Esophagus muscularis mucosa (tissue), 4 donors: ENCODE results near the gene SUN3. TPM values are rescaled to one million over a fixed set of nuclear protein-coding genes. Genes with fewer than 3 reads are reported as not detected.

Experiments
- DNase-seq: peaks from one replicate; pipeline ENCODE4 v3.0.0-alpha.2; 2017; ENCODE audit errors: extremely low spot score
- H3K27ac ChIP-seq, 4 donors: fragments of 200-600 bp; sonication (generic); replicated peaks in 1 of 4; 1 replicate in 3 of 4; 2 replicates in 1 of 4; pipeline ENCODE4 v1.5.1; 2016 to 2019; ENCODE audit warnings: mild to moderate bottlenecking in 1 of 4
- H3K27me3 ChIP-seq, 4 donors: fragments of 200-600 bp; sonication (generic); one replicate each; pipeline versions ENCODE4 v1.5.1 to v1.6.0; 2016 to 2019
- H3K36me3 ChIP-seq, 4 donors: fragments of 200-600 bp; sonication (generic); one replicate each; pipeline ENCODE4 v1.5.1; 2016 to 2019
- H3K4me1 ChIP-seq, 4 donors: fragments of 200-600 bp; sonication (generic); one replicate each; pipeline ENCODE4 v1.5.1; 2016 to 2019
- H3K4me3 ChIP-seq, 4 donors: fragments of 200-600 bp; sonication (generic); 1 replicate in 2 of 4; 2 replicates in 2 of 4; pipeline ENCODE4 v1.5.1; 2016 to 2019; ENCODE audit warnings: mild to moderate bottlenecking in 4 of 4, moderate library complexity in 1 of 4
- H3K9me3 ChIP-seq, 4 donors: fragments of 200-600 bp; sonication (generic); 1 replicate in 3 of 4; 2 replicates in 1 of 4; pipeline ENCODE4 v1.5.1; 2016 to 2019
- CTCF ChIP-seq, 3 experiments: fragments of 200-600 bp in 2 of 3; fragments of 450-650 bp in 1 of 3; sonication (generic) in 2 of 3; IDR thresholded peaks; one replicate each; pipeline ENCODE4 v1.5.1; 2017 to 2019; ENCODE audit warnings: antibody characterized with exemption in 3 of 3, mild to moderate bottlenecking in 2 of 3, moderate library complexity in 1 of 3
- EP300 ChIP-seq: sonication (generic); formaldehyde crosslinking; IDR thresholded peaks from one replicate; pipeline ENCODE4 v1.6.1; 2017; ENCODE audit warnings: antibody characterized with exemption
- POLR2A ChIP-seq: fragments of 450-650 bp; IDR thresholded peaks from one replicate; pipeline ENCODE4 v1.6.1; 2017; ENCODE audit warnings: antibody characterized with exemption, moderate library complexity, mild to moderate bottlenecking, low read depth
- POLR2AphosphoS5 ChIP-seq, 2 donors: sonication (generic); formaldehyde crosslinking; IDR thresholded peaks; one replicate each; pipeline ENCODE4 v1.6.1; 2017; ENCODE audit warnings: antibody characterized with exemption in 2 of 2
- WGBS: methylation state at CpG from one replicate; pipeline ENCODE4 v1.1.5; 2018; 5-methylcytosine and 5-hydroxymethylcytosine counted together
- intact Hi-C: fragments of 100-400 bp; cut with DNase I; formaldehyde crosslinking; loops from one replicate; pipeline ENCODE4 v1.15.1; 2023
- total RNA-seq, 4 donors: library from RNA; depleted of rRNA; stranded (reverse); fragments of >200 nt; gene quantifications; one replicate each; pipeline versions ENCODE4 v1.1.0 to v1.2.1, GENCODE V29; 2016

SUN3 gene
- total RNA-seq, 4 donors from 2014 or later = not detected

DNA sequence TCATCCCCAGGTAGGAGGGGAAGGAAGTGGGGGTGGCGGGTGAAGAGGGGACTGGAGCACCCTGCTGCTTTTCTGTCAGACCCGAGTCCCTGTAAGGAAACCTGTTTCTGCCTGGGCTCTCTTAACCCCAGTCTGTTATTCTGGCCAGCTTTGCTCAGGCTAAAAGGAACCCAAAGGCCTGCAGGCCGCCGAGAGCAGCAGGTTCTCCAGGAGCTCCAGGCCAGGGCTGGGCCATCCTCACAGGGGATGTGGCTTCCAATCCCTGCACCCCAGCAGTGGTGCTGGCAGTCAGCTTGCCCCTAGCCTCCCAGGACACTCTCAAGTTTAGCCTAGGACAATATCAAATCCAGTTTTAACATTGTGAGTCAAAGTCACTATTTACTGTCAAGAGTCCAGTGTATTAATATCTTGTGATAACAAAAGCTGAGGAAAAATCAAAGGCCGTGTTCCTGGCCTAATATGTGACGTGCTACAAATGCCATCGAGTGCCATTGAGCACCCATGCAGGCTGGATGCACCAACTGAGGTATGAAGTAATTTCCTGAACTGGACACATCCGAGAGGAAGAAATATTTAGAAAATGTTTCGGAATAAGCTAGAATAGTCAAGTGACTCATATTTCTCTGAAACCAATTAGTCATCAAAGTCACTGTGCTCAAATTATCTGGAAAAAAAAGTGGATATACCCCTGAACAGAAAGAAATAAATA, 87.6 kb downstream of the SUN3 start:
- TF ChIP-seq EP300 (no peak), POLR2AphosphoS5 (IDR thresholded peaks at IDR 0.05) (peak; percentile 40 to 41), CTCF (IDR thresholded peaks at IDR 0.05) (no peak), POLR2A (no peak)
- peaks cover 8 to 36% (median 23%) of the 10 kb centered on the region in 4 donors for H3K4me1 ChIP-seq
- no peaks in the 10 kb centered on the region for H3K9me3 ChIP-seq
- no peak for DNase-seq
- peaks cover 0 to 3% (median 0%) of the 10 kb centered on the region in 4 donors for H3K36me3 ChIP-seq
- H3K27me3 ChIP-seq = no peaks in the 10 kb centered on the region
- intact Hi-C loops = no loop called here
- WGBS = 69% methylated on average over 5 of the region's 9 CpGs
- H3K27ac ChIP-seq = peak overlapping the region; percentile 52 to 77 (median 70)
- H3K4me3 ChIP-seq = no peak overlapping the region

GRCh38 chr7:47940088-47941013, 88.6 kb downstream of the SUN3 start:
- peak overlapping the region; percentile 52 to 77 (median 70) for H3K27ac ChIP-seq
- DNase-seq = no peak
- 82% methylated on average over 13 of the region's 14 CpGs for WGBS
- no peak overlapping the region for H3K4me3 ChIP-seq
- TF ChIP-seq POLR2A (no peak), POLR2AphosphoS5 (IDR thresholded peaks at IDR 0.05) (peak in 1 of 2 donors; percentile 5)
- intact Hi-C loops = no loop called here
- H3K4me1 ChIP-seq = peaks cover 8 to 36% (median 20%) of the 10 kb centered on the region in 4 donors
- H3K36me3 ChIP-seq = peaks cover 0 to 8% (median 0%) of the 10 kb centered on the region in 4 donors
- no peaks in the 10 kb centered on the region for H3K9me3 ChIP-seq
- no peaks in the 10 kb centered on the region for H3K27me3 ChIP-seq

GRCh38 chr7:47939425-47940036, 89.4 kb downstream of the SUN3 start:
- Histone ChIP-seq H3K27ac (peak overlapping the region; percentile 28 to 77 (median 70)), H3K4me3 (no peak overlapping the region), H3K9me3 (no peaks in the 10 kb centered on the region), H3K27me3 (no peaks in the 10 kb centered on the region), H3K36me3 (peaks cover 0 to 12% (median 0%) of the 10 kb centered on the region in 4 donors), H3K4me1 (peaks cover 8 to 36% (median 20%) of the 10 kb centered on the region in 4 donors)
- WGBS = 92% methylated on average over 5 of the region's 7 CpGs
- intact Hi-C loops = no loop called here
- TF ChIP-seq EP300 (no peak), CTCF (IDR thresholded peaks at IDR 0.05) (no peak), POLR2A (no peak), POLR2AphosphoS5 (IDR thresholded peaks at IDR 0.05) (no peak)
- no peak for DNase-seq

DNA sequence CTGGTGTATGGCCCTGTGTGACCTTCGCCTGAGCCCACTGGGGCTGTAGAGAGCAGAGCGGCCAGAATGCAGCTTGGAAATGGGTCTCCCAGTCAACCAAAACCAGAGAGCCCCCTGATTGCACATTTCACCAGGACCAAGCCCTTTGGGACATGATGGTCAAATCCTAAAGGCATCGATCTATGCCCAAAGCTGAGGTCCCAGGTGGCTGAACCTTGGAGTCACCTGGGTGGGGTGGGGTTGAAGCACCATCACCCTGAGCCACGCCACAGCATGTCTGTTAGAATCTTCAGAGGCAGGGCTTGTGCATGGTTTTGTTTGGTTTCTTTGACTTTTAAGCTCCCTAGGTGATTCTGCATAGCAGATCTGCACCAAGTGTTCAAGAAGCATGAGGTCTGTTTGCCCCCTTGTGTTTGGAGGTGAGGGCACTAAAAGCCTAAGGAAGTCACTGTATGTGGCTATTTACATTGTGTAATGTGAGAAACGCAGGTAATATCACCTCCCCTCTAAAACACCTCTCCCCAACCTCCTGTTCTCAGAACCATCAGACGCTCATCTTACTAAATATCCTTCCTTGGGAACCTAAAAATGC, 90.2 kb downstream of the SUN3 start:
- WGBS = 99% methylated on average over 5 of the region's 6 CpGs
- no peak overlapping the region for H3K4me3 ChIP-seq
- H3K27me3 ChIP-seq = no peaks in the 10 kb centered on the region
- TF ChIP-seq POLR2AphosphoS5 (IDR thresholded peaks at IDR 0.05) = no peak
- TF ChIP-seq CTCF (IDR thresholded peaks at IDR 0.05) = no peak
- no peak for TF ChIP-seq EP300
- TF ChIP-seq POLR2A = no peak
- no peak for DNase-seq
- H3K36me3 ChIP-seq = peaks cover 0 to 16% (median 0%) of the 10 kb centered on the region in 4 donors
- peaks cover 8 to 36% (median 20%) of the 10 kb centered on the region in 4 donors for H3K4me1 ChIP-seq
- intact Hi-C loops = no loop called here
- no peak overlapping the region for H3K27ac ChIP-seq
- no peaks in the 10 kb centered on the region for H3K9me3 ChIP-seq
